Cardiac fibroblast (primary cell): ENCODE data around the gene LMBR1L.

Experiments used
- DNase-seq, 2 donors: peaks; one replicate each; pipeline versions ENCODE4 v3.0.0 to v3.0.0-alpha.2; 2010; ENCODE audit warnings: low read depth in 2 of 2
- H3K4me3 ChIP-seq, 2 donors: replicated peaks in 1 of 2; 1 replicate in 1 of 2; 2 replicates in 1 of 2; pipeline ENCODE4 v1.5.1; 2011; ENCODE audit warnings: low read depth in 2 of 2, low read length in 2 of 2, mild to moderate bottlenecking in 2 of 2, moderate library complexity in 1 of 2
- CTCF ChIP-seq: IDR thresholded peaks from one replicate; pipeline ENCODE4 v1.5.1; 2011; ENCODE audit warnings: low read depth, mild to moderate bottlenecking, low read length, inconsistent platforms

Gene LMBR1L

GRCh38 chr12:49088150-49088931 is 22.3 kb downstream of the LMBR1L start:
- no peak overlapping the region for H3K4me3 ChIP-seq
- DNase-seq: peak; percentile 95 to 96
- TF ChIP-seq CTCF: peak; percentile 91

GRCh38 chr12:49086116-49086515 is 24.5 kb downstream of the LMBR1L start:
- H3K4me3 ChIP-seq: no peak overlapping the region
- peak; percentile 8 to 39 for DNase-seq
- no peak for TF ChIP-seq CTCF

GRCh38 chr12:49084438-49084837 is 26.2 kb downstream of the LMBR1L start:
- no peak for DNase-seq
- no peak overlapping the region for H3K4me3 ChIP-seq
- TF ChIP-seq CTCF: no peak

- H3K4me3 ChIP-seq: no peak overlapping the region
- no peak for TF ChIP-seq CTCF
- no peak for DNase-seq
Measured at GRCh38 chr12:49079793-49080192, 30.9 kb downstream of the LMBR1L start.

GRCh38 chr12:49070971-49071370 is 39.7 kb downstream of the LMBR1L start:
- no peak for TF ChIP-seq CTCF
- no peak overlapping the region for H3K4me3 ChIP-seq
- no peak for DNase-seq

- H3K4me3 ChIP-seq: peak within 1 kb of the TSS; percentile 76 to 88
- peak; percentile 98 for DNase-seq
- TF ChIP-seq CTCF: peak; percentile 16
Measured at GRCh38 chr12:49069507-49070346, 40.9 kb downstream of the LMBR1L start, which contains the start of gene RHEBL1. Gene RHEBL1, minus strand, starts transcription at chr12:49069979. Its CDS starts 194 bp downstream, at chr12:49069785.
